Smooth muscle cell (in vitro differentiated cells): ENCODE data around the gene ZNF292. TPM values are rescaled to one million over a fixed set of nuclear protein-coding genes. Genes with fewer than 3 reads are reported as not detected.

Experiments
- DNase-seq: peaks from one replicate; lab custom pipeline; 2025; ENCODE audit not compliant: unreplicated experiment; lab: John Stamatoyannopoulos, UW
- H2AFZ ChIP-seq: fragments of 200-600 bp; sonication (generic); 2 replicates; pipeline ENCODE4 v1.6.0; 2016; ENCODE audit warnings: antibody characterized with exemption, low read depth, mild to moderate bottlenecking
- H3F3A ChIP-seq: fragments of 200-600 bp; sonication (generic); 2 replicates; pipeline ENCODE4 v1.6.0; 2017; ENCODE audit warnings: antibody characterized with exemption, low read depth
- H3K27ac ChIP-seq: fragments of 200-600 bp; sonication (generic); 2 replicates; pipeline ENCODE4 v1.5.1; 2016; ENCODE audit warnings: low read depth, mild to moderate bottlenecking
- H3K27me3 ChIP-seq: fragments of 200-600 bp; sonication (generic); 2 replicates; pipeline ENCODE4 v1.6.1; 2016; ENCODE audit warnings: low read depth, mild to moderate bottlenecking
- H3K36me3 ChIP-seq: fragments of 200-600 bp; sonication (generic); 2 replicates; pipeline ENCODE4 v1.5.1; 2016; ENCODE audit warnings: low read depth
- H3K4me1 ChIP-seq: fragments of 200-600 bp; sonication (generic); 2 replicates; pipeline ENCODE4 v1.5.1; 2016; ENCODE audit warnings: low read depth
- H3K4me2 ChIP-seq: fragments of 200-600 bp; sonication (generic); 2 replicates; pipeline ENCODE4 v1.6.0; 2016; ENCODE audit warnings: mild to moderate bottlenecking
- H3K4me3 ChIP-seq: fragments of 200-600 bp; sonication (generic); 2 replicates; pipeline ENCODE4 v1.5.1; 2016; ENCODE audit warnings: mild to moderate bottlenecking
- H3K79me2 ChIP-seq: fragments of 200-600 bp; sonication (generic); 2 replicates; pipeline ENCODE4 v1.6.0; 2016; ENCODE audit warnings: low read depth, mild to moderate bottlenecking
- H3K9ac ChIP-seq: fragments of 200-600 bp; sonication (generic); 2 replicates; pipeline ENCODE4 v1.6.0; 2016; ENCODE audit warnings: low read depth
- H3K9me3 ChIP-seq: fragments of 200-600 bp; sonication (generic); replicated peaks from 2 replicates; pipeline ENCODE4 v1.5.1; 2016; ENCODE audit warnings: low read depth
- H4K20me1 ChIP-seq: fragments of 200-600 bp; sonication (generic); 2 replicates; pipeline ENCODE4 v1.6.0; 2016; ENCODE audit warnings: low read depth
- CTCF ChIP-seq: fragments of 200-600 bp; sonication (generic); IDR thresholded peaks from 2 replicates; pipeline ENCODE4 v1.5.1; 2017; ENCODE audit warnings: borderline replicate concordance, mild to moderate bottlenecking, antibody characterized with exemption; ENCODE audit not compliant: insufficient read depth, poor library complexity, severe bottlenecking
- WGBS: methylation state at CpG from one replicate; pipeline ENCODE4 v1.1.7; 2016; ENCODE audit warnings: low lambda C conversion rate; 5-methylcytosine and 5-hydroxymethylcytosine counted together
- polyA plus RNA-seq: library from polyadenylated mRNA; unstranded; fragments of >200 nt; fragmentation: Nextera tagmentation; extraction: Ambion mirVana; gene quantifications from 2 replicates; pipeline ENCODE4 v1.2.1, GENCODE V29; 2016
- total RNA-seq: library from RNA; depleted of rRNA; stranded (reverse); fragments of >200 nt; gene quantifications from 2 replicates; pipeline ENCODE4 v1.2.3, GENCODE V29; 2014

The ZNF292 gene
- total and polyA plus RNA-seq, 2 experiments from 2014 or later = 29.4 to 50.3 TPM

GRCh38 chr6:87259791-87260190 lies 104.4 kb downstream of the ZNF292 start:
- 98% methylated on average over 7 of the region's 7 CpGs for WGBS
- Histone ChIP-seq H4K20me1 (peaks cover 15% of the 10 kb centered on the region), H3F3A (no peaks in the 10 kb centered on the region), H3K4me2 (no peak overlapping the region), H3K27me3 (no peaks in the 10 kb centered on the region), H2AFZ (no peak overlapping the region), H3K36me3 (peaks cover 35% of the 10 kb centered on the region), H3K4me1 (no peaks in the 10 kb centered on the region), H3K4me3 (no peak overlapping the region), H3K9ac (no peak overlapping the region), H3K9me3 (no peaks in the 10 kb centered on the region), H3K79me2 (no peaks in the 10 kb centered on the region), H3K27ac (no peak overlapping the region)
- no peak for TF ChIP-seq CTCF
- DNase-seq = no peak

DNA sequence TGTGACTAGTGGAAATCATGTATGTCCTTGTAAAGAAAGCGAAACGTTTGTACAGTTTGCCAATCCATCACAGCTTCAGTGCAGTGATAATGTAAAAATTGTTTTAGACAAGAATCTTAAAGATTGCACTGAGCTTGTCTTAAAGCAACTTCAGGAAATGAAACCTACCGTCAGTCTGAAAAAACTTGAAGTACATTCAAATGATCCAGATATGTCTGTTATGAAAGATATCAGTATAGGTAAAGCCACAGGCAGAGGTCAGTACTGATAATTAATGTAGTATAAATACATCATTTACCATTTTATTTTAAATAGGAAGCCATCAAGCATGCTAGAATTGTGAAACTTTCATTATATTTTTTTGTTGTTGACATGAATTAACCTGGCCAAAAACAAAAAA lies 106.2 kb downstream of the ZNF292 start:
- H3K9me3 ChIP-seq = no peaks in the 10 kb centered on the region
- H4K20me1 ChIP-seq = peaks cover 15% of the 10 kb centered on the region
- H3K9ac ChIP-seq = no peak overlapping the region
- 97% methylated on average over 3 of the region's 3 CpGs for WGBS
- H3K27me3 ChIP-seq = no peaks in the 10 kb centered on the region
- peaks cover 20% of the 10 kb centered on the region for H3K36me3 ChIP-seq
- no peak overlapping the region for H3K27ac ChIP-seq
- no peak for DNase-seq
- H3K4me2 ChIP-seq = no peak overlapping the region
- H3K4me1 ChIP-seq = no peaks in the 10 kb centered on the region
- no peaks in the 10 kb centered on the region for H3K79me2 ChIP-seq
- no peaks in the 10 kb centered on the region for H3F3A ChIP-seq
- H3K4me3 ChIP-seq = no peak overlapping the region
- no peak overlapping the region for H2AFZ ChIP-seq
- TF ChIP-seq CTCF = no peak

DNA sequence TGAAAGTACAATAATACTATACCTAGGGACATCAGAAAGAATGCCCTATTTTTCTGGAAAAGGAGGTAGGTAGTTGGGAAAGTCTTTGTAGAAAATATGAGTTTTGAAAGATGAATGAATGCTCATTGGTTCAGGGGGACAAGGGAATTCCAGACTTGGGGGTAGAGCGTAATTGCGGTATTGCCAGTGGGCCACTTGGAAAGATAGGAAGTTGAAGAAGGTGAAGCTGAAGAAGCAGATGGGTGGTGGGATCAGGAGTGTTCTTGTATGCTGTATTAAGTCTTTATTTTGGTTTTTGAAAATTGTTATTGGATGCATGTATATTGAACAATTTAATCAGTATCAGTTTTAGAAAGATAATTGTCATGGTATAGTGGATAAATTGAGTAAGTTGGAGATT lies 109.1 kb downstream of the ZNF292 start:
- no peaks in the 10 kb centered on the region for H3F3A ChIP-seq
- H3K4me1 ChIP-seq = no peaks in the 10 kb centered on the region
- 98% methylated on average over 2 of the region's 2 CpGs for WGBS
- no peaks in the 10 kb centered on the region for H3K27me3 ChIP-seq
- TF ChIP-seq CTCF = no peak
- H3K36me3 ChIP-seq = peaks cover 5% of the 10 kb centered on the region
- no peak for DNase-seq
- H3K9me3 ChIP-seq = no peaks in the 10 kb centered on the region
- H3K9ac ChIP-seq = no peak overlapping the region
- no peak overlapping the region for H3K4me3 ChIP-seq
- H3K27ac ChIP-seq = no peak overlapping the region
- H4K20me1 ChIP-seq = peaks cover 15% of the 10 kb centered on the region
- H3K4me2 ChIP-seq = no peak overlapping the region
- H2AFZ ChIP-seq = no peak overlapping the region
- no peaks in the 10 kb centered on the region for H3K79me2 ChIP-seq

DNA sequence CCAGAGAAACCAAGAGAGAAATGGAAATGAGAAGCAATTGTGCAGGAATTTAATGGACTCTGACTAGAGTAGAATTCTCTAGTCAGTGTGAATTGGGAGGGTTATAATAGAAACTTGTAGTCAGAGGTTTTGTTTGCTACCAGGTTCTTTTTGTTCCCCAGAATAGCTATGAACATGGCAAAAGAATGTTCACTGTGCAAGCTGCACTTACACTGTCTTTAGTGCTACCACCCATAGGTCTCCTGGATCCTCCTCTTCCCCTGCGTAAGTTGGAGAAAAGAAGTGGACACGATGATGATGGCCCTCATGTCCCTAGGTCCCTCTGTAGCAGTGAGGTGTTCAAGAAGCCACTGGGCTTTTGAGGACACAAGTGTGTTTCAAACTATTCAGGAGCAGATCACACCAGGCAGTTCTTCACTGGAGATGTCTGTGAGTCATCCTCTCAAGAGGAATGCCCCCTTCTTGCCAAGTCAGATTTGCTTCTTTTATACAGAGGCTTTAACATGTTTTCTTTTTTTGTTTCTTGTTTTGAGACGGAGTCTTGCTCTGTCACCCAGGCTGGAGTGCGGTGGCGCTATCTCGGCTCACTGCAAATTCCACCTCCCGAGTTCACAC lies 119.4 kb downstream of the ZNF292 start:
- no peak overlapping the region for H2AFZ ChIP-seq
- 91% methylated on average over 7 of the region's 7 CpGs for WGBS
- no peak overlapping the region for H3K4me2 ChIP-seq
- no peaks in the 10 kb centered on the region for H3F3A ChIP-seq
- no peaks in the 10 kb centered on the region for H3K9me3 ChIP-seq
- no peaks in the 10 kb centered on the region for H3K79me2 ChIP-seq
- no peaks in the 10 kb centered on the region for H3K4me1 ChIP-seq
- no peak overlapping the region for H3K4me3 ChIP-seq
- no peak for DNase-seq
- no peaks in the 10 kb centered on the region for H3K27me3 ChIP-seq
- TF ChIP-seq CTCF = no peak
- no peak overlapping the region for H3K27ac ChIP-seq
- H3K9ac ChIP-seq = no peak overlapping the region
- no peaks in the 10 kb centered on the region for H3K36me3 ChIP-seq
- H4K20me1 ChIP-seq = no peaks in the 10 kb centered on the region
